Vagina (tissue), 2 donors: ENCODE data around the gene WNK2. TPM values are rescaled to one million over a fixed set of nuclear protein-coding genes. Genes with fewer than 3 reads are reported as not detected.

Experiments used
- DNase-seq, 2 donors: peaks; one replicate each; pipeline ENCODE4 v3.0.0-alpha.2; 2017; ENCODE audit errors: extremely low spot score in 2 of 2
- H3K27ac ChIP-seq: fragments of 200-600 bp; sonication (generic); one replicate; pipeline ENCODE4 v1.5.1; 2019
- H3K27me3 ChIP-seq: fragments of 200-600 bp; sonication (generic); one replicate; pipeline ENCODE4 v1.5.1; 2019
- H3K36me3 ChIP-seq, 2 donors: fragments of 200-600 bp; sonication (generic); one replicate each; pipeline ENCODE4 v1.5.1; 2017 to 2019
- H3K4me1 ChIP-seq: fragments of 200-600 bp; sonication (generic); one replicate; pipeline ENCODE4 v1.5.1; 2019
- H3K4me3 ChIP-seq, 2 donors: fragments of 200-600 bp; sonication (generic); 1 replicate in 1 of 2; 2 replicates in 1 of 2; pipeline ENCODE4 v1.5.1; 2016 to 2019
- H3K9me3 ChIP-seq: fragments of 200-600 bp; sonication (generic); one replicate; pipeline ENCODE4 v1.5.1; 2019
- POLR2A ChIP-seq, 2 donors: fragments of 450-650 bp; IDR thresholded peaks; one replicate each; pipeline ENCODE4 v1.6.1; 2017; ENCODE audit warnings: antibody characterized with exemption in 2 of 2, mild to moderate bottlenecking in 2 of 2, moderate library complexity in 2 of 2
- POLR2AphosphoS5 ChIP-seq, 2 donors: sonication (generic); formaldehyde crosslinking; IDR thresholded peaks; one replicate each; pipeline ENCODE4 v1.9.0; 2017; ENCODE audit warnings: antibody characterized with exemption in 2 of 2, mild to moderate bottlenecking in 2 of 2, low read depth in 1 of 2; ENCODE audit not compliant: insufficient read depth in 1 of 2
- intact Hi-C: fragments of 100-400 bp; cut with DNase I; formaldehyde crosslinking; loops from one replicate; pipeline ENCODE4 v1.15.1; 2023
- total RNA-seq: library from RNA; depleted of rRNA; stranded (reverse); fragments of >200 nt; gene quantifications from one replicate; pipeline ENCODE4 v1.2.3, GENCODE V29; 2016
- TF ChIP-seq, protein P1 (sequence below), 3 experiments: fragments of 450-650 bp in 2 of 3; fragments of 200-600 bp in 1 of 3; sonication (generic) in 1 of 3; IDR thresholded peaks; one replicate each; pipeline ENCODE4 v1.5.1; 2017 to 2019; ENCODE audit warnings: antibody characterized with exemption in 3 of 3, mild to moderate bottlenecking in 2 of 3, moderate library complexity in 2 of 3

Gene WNK2
- total RNA-seq, 1 donor from 2014 or later: 24.8 TPM

DNA sequence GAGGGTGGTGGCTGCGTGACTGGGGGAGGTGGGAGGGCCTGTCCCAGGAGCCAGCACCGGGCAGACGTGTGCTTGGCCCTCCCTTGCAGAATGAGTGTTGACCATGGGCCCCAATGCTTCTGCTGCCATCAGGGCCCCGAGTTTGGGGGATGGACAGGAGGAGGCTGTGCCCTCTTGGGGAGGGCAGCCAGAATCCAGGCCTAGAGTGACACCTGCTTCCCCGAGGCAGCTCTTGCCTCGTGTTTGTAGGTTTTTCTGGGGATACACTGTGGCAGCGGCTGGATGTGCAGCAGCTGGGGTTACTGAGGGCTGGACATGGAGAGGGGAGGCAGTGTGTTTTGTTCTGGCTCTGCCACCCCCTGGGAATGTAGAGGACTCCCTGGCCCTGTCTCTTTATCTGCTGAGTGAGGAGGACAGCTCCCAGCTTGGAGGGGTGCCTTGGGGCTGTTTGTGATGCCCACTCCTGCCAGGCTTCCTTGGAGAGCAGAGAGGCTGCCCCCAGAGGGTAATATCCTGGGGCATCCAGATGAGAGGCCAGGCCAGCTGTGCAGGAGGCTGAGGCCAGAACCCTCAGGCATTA is 22.7 kb downstream of the WNK2 start:
- Histone ChIP-seq H3K4me1 (peaks cover 37% of the 10 kb centered on the region), H3K9me3 (no peaks in the 10 kb centered on the region), H3K27me3 (no peaks in the 10 kb centered on the region), H3K4me3 (no peak overlapping the region), H3K27ac (peak overlapping the region; percentile 59), H3K36me3 (no peaks in the 10 kb centered on the region)
- intact Hi-C loops: no loop called here
- no peak for DNase-seq
- TF ChIP-seq POLR2A (IDR thresholded peaks at IDR 0.05) (no peak), POLR2AphosphoS5 (IDR thresholded peaks at IDR 0.05; ENCODE audit: insufficient read depth in 1 of 2, low read depth in 1 of 2) (no peak)
- TF ChIP-seq, protein P1, sequence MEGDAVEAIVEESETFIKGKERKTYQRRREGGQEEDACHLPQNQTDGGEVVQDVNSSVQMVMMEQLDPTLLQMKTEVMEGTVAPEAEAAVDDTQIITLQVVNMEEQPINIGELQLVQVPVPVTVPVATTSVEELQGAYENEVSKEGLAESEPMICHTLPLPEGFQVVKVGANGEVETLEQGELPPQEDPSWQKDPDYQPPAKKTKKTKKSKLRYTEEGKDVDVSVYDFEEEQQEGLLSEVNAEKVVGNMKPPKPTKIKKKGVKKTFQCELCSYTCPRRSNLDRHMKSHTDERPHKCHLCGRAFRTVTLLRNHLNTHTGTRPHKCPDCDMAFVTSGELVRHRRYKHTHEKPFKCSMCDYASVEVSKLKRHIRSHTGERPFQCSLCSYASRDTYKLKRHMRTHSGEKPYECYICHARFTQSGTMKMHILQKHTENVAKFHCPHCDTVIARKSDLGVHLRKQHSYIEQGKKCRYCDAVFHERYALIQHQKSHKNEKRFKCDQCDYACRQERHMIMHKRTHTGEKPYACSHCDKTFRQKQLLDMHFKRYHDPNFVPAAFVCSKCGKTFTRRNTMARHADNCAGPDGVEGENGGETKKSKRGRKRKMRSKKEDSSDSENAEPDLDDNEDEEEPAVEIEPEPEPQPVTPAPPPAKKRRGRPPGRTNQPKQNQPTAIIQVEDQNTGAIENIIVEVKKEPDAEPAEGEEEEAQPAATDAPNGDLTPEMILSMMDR (IDR thresholded peaks at IDR 0.05): no peak

GRCh38 chr9:93207326-93207814 is 23.4 kb downstream of the WNK2 start:
- peaks cover 37% of the 10 kb centered on the region for H3K4me1 ChIP-seq
- intact Hi-C loops: no loop called here
- H3K27ac ChIP-seq: peak overlapping the region; percentile 59
- no peaks in the 10 kb centered on the region for H3K9me3 ChIP-seq
- no peaks in the 10 kb centered on the region for H3K36me3 ChIP-seq
- peak overlapping the region in 1 of 2 donors; percentile 33 for H3K4me3 ChIP-seq
- DNase-seq: no peak
- no peaks in the 10 kb centered on the region for H3K27me3 ChIP-seq
- no peak for TF ChIP-seq POLR2A (IDR thresholded peaks at IDR 0.05)
- peak; percentile 44 to 60 for TF ChIP-seq POLR2AphosphoS5 (IDR thresholded peaks at IDR 0.05; ENCODE audit: insufficient read depth in 1 of 2, low read depth in 1 of 2)

- H3K4me3 ChIP-seq: peak overlapping the region in 1 of 2 donors; percentile 33
- TF ChIP-seq POLR2AphosphoS5 (IDR thresholded peaks at IDR 0.05; ENCODE audit: insufficient read depth in 1 of 2, low read depth in 1 of 2) (peak in 1 of 2 donors; percentile 2), POLR2A (IDR thresholded peaks at IDR 0.05) (no peak)
- TF ChIP-seq, protein P1 (IDR thresholded peaks at IDR 0.05): no peak
- H3K27me3 ChIP-seq: no peaks in the 10 kb centered on the region
- no peaks in the 10 kb centered on the region for H3K9me3 ChIP-seq
- H3K4me1 ChIP-seq: peaks cover 37% of the 10 kb centered on the region
- H3K27ac ChIP-seq: peak overlapping the region; percentile 59
- no peaks in the 10 kb centered on the region for H3K36me3 ChIP-seq
- no peak for DNase-seq
- intact Hi-C loops: no loop called here
Observed at GRCh38 chr9:93207860-93208734, 24.2 kb downstream of the WNK2 start.

- DNase-seq: no peak
- peaks cover 37% of the 10 kb centered on the region for H3K4me1 ChIP-seq
- intact Hi-C loops: no loop called here
- TF ChIP-seq POLR2A (IDR thresholded peaks at IDR 0.05): no peak
- TF ChIP-seq POLR2AphosphoS5 (IDR thresholded peaks at IDR 0.05; ENCODE audit: insufficient read depth in 1 of 2, low read depth in 1 of 2): no peak
- TF ChIP-seq, protein P1 (IDR thresholded peaks at IDR 0.05): no peak
- H3K27ac ChIP-seq: no peak overlapping the region
- H3K36me3 ChIP-seq: no peaks in the 10 kb centered on the region
- H3K4me3 ChIP-seq: no peak overlapping the region
- H3K27me3 ChIP-seq: no peaks in the 10 kb centered on the region
- no peaks in the 10 kb centered on the region for H3K9me3 ChIP-seq
Observed at GRCh38 chr9:93209097-93209496, 25.2 kb downstream of the WNK2 start.

- peaks cover 35% of the 10 kb centered on the region for H3K4me1 ChIP-seq
- no peak for DNase-seq
- intact Hi-C loops: no loop called here
- no peak overlapping the region for H3K27ac ChIP-seq
- TF ChIP-seq, protein P1 (IDR thresholded peaks at IDR 0.05): no peak
- TF ChIP-seq POLR2A (IDR thresholded peaks at IDR 0.05): no peak
- no peak for TF ChIP-seq POLR2AphosphoS5 (IDR thresholded peaks at IDR 0.05; ENCODE audit: insufficient read depth in 1 of 2, low read depth in 1 of 2)
- H3K36me3 ChIP-seq: no peaks in the 10 kb centered on the region
- H3K9me3 ChIP-seq: no peaks in the 10 kb centered on the region
- no peaks in the 10 kb centered on the region for H3K27me3 ChIP-seq
- no peak overlapping the region for H3K4me3 ChIP-seq
Observed at GRCh38 chr9:93209576-93210323, 25.8 kb downstream of the WNK2 start.
